Transverse colon (tissue), 3 donors: ENCODE results near the gene ZNF672.

Source experiments
- CTCF ChIP-seq, 5 experiments: fragments of 200-600 bp in 3 of 5; fragments of 450-650 bp in 2 of 5; sonication (generic) in 3 of 5; IDR thresholded peaks; 1 replicate in 2 of 5; 2 replicates in 3 of 5; pipeline ENCODE4 v1.5.1; 2016 to 2017; ENCODE audit warnings: antibody characterized with exemption in 5 of 5, inconsistent platforms in 3 of 5, mild to moderate bottlenecking in 2 of 5, moderate library complexity in 1 of 5
- POLR2A ChIP-seq: fragments of 450-650 bp; IDR thresholded peaks from one replicate; pipeline ENCODE4 v1.6.1; 2016; ENCODE audit warnings: antibody characterized with exemption, mild to moderate bottlenecking, moderate library complexity

GRCh38 chr1:248807067-248807737 lies 30.8 kb upstream of the ZNF672 start:
- peak; percentile 71 to 90 (median 84) for TF ChIP-seq CTCF (IDR thresholded peaks at IDR 0.05)
- TF ChIP-seq POLR2A: no peak
